ENCODE data around the gene GRID1.

GRCh38 chr10:86284355-86285105, 82.1 kb downstream of the GRID1 start:
- TF ChIP-seq NR2C2 (CRISPR knock-in tag; IDR thresholded peaks at IDR 0.05) (no peak), NR2C2 (tag; IDR thresholded peaks at IDR 0.05) (no peak), TAF1 (IDR thresholded peaks at IDR 0.05; ENCODE audit: control insufficient read depth, extremely low read depth, insufficient read depth, low read length, severe bottlenecking) (no peak)
